Activated naive CD4-positive, alpha-beta T cell treated with anti-CD3 and anti-CD28 coated beads, Interleukin-2, amount 10 ng/mL, durations not matched to agents 7 days and 5 days (primary cell): ENCODE results near the gene FAR2.
"Not testable (repeated sequence)": the region's sequence is repeated elsewhere in the genome, so short reads cannot be mapped to it uniquely, and the experiment has no call there.

Experiments
- CTCF ChIA-PET: fragments of 350-600 bp; sonication (Branson Sonifier 250); formaldehyde crosslinking; loops from one replicate; lab custom pipeline; 2021; ENCODE audit warnings: antibody characterized with exemption; lab: Charles Lee
- DNase-seq: peaks from one replicate; pipeline ENCODE4 v3.0.0-alpha.2; 2020
- H3K27ac Mint-ChIP-seq: one replicate; pipeline ENCODE4 v1.8.0; 2021; ENCODE audit warnings: mild to moderate bottlenecking, moderate library complexity, mixed read lengths
- H3K27me3 Mint-ChIP-seq: one replicate; pipeline ENCODE4 v1.8.0; 2021; ENCODE audit warnings: mild to moderate bottlenecking, mixed read lengths
- H3K36me3 Mint-ChIP-seq: one replicate; pipeline ENCODE4 v1.8.0; 2021; ENCODE audit warnings: mixed read lengths
- H3K4me1 Mint-ChIP-seq: one replicate; pipeline ENCODE4 v1.8.0; 2021; ENCODE audit warnings: mixed read lengths
- H3K4me3 Mint-ChIP-seq: one replicate; pipeline ENCODE4 v1.8.0; 2021; ENCODE audit warnings: mild to moderate bottlenecking, moderate library complexity, mixed read lengths
- H3K9me3 Mint-ChIP-seq: one replicate; pipeline ENCODE4 v1.8.0; 2021; ENCODE audit warnings: mixed read lengths

The FAR2 gene

DNA sequence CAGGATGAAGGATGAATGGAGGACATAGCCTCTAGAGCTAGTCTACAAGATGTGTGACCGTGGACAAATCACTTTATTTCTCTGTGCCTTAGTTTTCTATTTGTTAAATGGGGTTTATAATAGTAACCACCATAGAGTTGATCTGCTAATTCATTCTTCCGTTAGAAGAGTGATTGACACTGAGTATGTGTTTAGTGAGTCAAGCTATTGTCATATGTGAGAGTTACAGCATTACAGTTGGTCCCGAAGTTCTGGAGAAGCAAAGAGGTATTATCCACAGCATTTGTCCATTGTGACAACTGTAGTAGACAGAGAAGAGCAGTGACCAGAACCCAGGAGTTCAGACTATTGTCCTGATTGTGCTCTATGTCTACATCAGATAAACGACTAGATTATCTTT lies 14.1 kb downstream of the FAR2 start:
- H3K27ac Mint-ChIP-seq: no peak overlapping the region
- CTCF ChIA-PET: no interaction called here
- peaks cover 7% of the 10 kb centered on the region for H3K9me3 Mint-ChIP-seq
- no peak for DNase-seq
- H3K27me3 Mint-ChIP-seq: no peaks in the 10 kb centered on the region
- H3K4me1 Mint-ChIP-seq: peaks cover 20% of the 10 kb centered on the region
- H3K36me3 Mint-ChIP-seq: peaks cover 5% of the 10 kb centered on the region
- H3K4me3 Mint-ChIP-seq: no peak overlapping the region

DNA sequence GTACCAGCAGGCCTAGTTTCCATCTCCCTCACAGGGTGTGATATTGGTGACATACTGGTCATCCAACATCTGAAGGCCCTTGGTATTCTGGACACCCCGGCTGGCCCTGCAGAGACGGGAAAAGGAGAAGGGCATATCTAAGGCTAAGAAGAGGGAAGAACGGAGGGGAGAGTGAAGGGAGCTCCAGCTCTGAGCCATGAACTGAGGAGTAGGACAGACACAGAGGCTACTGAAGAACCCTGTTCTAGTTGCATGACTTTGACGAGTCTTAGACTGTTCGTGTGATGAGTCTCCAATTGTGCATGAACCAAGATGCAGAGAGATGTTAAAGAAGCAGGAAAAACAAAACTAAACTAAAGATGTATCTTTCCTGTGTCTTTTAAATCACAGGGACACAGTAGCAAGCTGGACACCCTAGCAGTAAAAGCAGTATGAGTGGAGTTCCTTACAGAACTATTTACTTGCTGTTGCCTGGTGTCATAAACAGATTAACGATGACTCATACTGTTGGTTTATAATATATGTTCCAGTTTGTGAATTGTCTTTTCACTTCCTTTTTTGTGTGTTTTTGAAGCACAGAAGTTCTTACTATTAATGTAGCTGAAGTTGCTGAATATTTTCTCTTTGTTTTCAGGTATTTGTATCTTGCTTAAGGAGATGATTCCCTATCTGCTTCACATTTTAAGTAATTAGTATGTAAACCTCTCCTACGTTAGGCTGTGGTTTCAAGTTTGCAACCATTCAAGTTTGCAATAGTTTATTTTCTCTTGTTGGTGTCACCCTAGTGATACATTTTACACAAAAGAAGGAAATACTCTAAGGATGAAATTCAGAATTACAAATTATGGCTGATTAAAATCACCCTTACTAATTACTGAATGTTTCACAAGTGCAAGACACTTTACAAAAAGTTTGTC lies 15.7 kb downstream of the FAR2 start:
- DNase-seq: no peak
- Mint-ChIP-seq H3K4me3 (no peak overlapping the region), H3K27ac (peak overlapping the region; percentile 11), H3K36me3 (peaks cover 5% of the 10 kb centered on the region), H3K27me3 (no peaks in the 10 kb centered on the region), H3K4me1 (peaks cover 14% of the 10 kb centered on the region), H3K9me3 (peaks cover 4% of the 10 kb centered on the region)
- CTCF ChIA-PET: no interaction called here

DNA sequence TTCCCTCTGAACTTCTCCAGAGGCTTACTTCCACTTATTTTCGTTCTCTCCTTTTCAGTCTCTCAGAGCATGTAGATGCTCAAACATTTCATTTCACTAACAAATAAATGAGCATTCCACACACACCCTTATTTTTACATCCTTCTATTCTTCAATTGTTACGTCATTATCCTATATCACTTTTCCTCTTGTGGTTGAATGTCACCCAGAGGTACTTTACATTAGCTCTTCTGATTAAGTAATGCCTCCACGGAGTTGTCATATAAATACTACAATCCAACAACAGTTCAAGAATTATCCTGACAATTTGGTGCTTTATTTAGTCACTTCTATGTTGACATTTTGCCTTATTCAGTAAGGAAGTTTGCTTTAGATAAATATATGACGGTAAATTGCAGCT lies 18.4 kb downstream of the FAR2 start:
- Mint-ChIP-seq H3K36me3 (peaks cover 11% of the 10 kb centered on the region), H3K27me3 (no peaks in the 10 kb centered on the region), H3K27ac (no peak overlapping the region), H3K4me1 (peaks cover 4% of the 10 kb centered on the region), H3K4me3 (no peak overlapping the region), H3K9me3 (no peaks in the 10 kb centered on the region)
- CTCF ChIA-PET: interaction anchor here (1.2 kb wide), 1 partner anchor 150 kb away, joined by 3 read pairs; no protein-coding TSS in a partner anchor
- no peak for DNase-seq

DNA sequence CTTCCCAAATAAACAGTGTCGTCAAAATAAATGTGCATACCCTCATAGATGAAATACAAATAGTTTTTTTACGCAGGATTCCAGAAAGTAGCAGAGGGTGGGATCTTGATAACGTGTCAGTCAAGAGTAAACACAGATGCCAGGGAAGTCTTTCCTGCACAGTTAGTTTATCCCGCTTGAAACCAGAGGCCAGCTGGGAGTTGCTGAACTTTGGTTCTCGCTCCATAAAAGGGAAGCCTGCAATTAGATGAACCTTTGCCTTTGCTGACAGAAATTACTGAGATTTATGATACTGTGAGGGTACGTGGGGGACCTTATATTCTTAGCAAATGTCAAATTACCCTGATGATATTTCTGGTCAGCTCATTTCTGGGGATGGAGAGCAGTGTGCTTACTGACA lies 18.9 kb downstream of the FAR2 start:
- no peak for DNase-seq
- no peaks in the 10 kb centered on the region for H3K27me3 Mint-ChIP-seq
- H3K9me3 Mint-ChIP-seq: no peaks in the 10 kb centered on the region
- H3K4me3 Mint-ChIP-seq: no peak overlapping the region
- no peak overlapping the region for H3K27ac Mint-ChIP-seq
- H3K4me1 Mint-ChIP-seq: peaks cover 4% of the 10 kb centered on the region
- CTCF ChIA-PET: interaction anchor here (1.2 to 1.3 kb wide), 2 partner anchors 9 to 149 kb away, joined by 3 read pairs; no protein-coding TSS in a partner anchor
- peaks cover 14% of the 10 kb centered on the region for H3K36me3 Mint-ChIP-seq

DNA sequence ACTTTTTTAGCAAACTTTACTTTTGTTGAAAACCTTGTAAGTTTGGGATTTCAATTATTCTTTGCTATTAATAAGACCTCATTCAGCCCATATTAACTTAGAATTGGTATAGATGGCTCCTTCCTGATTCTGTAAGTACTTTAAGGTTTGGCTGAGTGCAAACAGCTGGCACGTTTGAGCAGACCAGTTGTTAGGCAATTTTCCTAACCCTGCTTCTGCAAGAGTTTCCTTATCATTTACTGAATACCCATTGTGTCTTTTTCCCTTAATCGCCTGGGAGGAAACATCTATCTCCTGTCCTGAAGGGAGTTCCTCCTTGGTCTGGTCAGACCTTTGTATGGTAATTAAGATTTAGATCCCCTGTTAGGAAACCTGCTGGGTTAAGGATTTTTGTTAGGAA lies 20.9 kb downstream of the FAR2 start:
- DNase-seq: not testable (repeated sequence)

DNA sequence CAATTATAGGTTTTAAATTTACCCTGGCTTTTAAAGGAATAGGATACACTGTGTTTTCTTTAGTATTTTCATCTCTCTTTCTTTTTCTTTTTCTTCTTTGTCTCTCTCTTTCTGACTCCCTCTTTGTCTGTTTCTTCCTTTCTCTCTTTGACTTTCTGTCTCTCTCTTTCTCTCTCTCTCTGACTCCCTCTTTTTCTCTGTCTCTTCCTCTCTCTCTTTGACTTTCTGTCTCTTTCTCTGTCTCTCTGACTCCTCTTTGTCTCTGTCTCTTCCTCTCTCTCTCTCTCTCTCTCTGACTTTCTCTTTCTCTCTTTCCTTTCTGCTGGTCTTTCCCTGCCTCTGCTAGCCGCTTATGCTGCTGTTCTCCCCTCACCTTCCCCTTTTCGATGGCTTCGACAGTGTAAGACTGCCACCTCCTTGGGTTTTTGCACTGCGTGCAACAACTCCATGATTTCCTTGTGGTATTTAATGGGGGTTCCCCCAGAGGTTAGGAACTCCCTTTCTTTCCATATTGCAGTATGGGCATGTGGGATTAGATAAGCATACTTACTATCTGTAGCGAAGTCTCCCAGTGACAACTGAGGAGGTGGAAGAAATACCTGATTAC lies 21.5 kb downstream of the FAR2 start:
- not testable (repeated sequence) for H3K4me3 Mint-ChIP-seq, H3K9me3 Mint-ChIP-seq

More for the DNA sequence above, 20.9 kb downstream of the FAR2 start:
- H3K4me3 Mint-ChIP-seq, H3K27ac Mint-ChIP-seq, H3K9me3 Mint-ChIP-seq, CTCF ChIA-PET, H3K4me1 Mint-ChIP-seq, H3K27me3 Mint-ChIP-seq: not testable (repeated sequence)
- peaks cover 14% of the 10 kb centered on the region for H3K36me3 Mint-ChIP-seq

DNA sequence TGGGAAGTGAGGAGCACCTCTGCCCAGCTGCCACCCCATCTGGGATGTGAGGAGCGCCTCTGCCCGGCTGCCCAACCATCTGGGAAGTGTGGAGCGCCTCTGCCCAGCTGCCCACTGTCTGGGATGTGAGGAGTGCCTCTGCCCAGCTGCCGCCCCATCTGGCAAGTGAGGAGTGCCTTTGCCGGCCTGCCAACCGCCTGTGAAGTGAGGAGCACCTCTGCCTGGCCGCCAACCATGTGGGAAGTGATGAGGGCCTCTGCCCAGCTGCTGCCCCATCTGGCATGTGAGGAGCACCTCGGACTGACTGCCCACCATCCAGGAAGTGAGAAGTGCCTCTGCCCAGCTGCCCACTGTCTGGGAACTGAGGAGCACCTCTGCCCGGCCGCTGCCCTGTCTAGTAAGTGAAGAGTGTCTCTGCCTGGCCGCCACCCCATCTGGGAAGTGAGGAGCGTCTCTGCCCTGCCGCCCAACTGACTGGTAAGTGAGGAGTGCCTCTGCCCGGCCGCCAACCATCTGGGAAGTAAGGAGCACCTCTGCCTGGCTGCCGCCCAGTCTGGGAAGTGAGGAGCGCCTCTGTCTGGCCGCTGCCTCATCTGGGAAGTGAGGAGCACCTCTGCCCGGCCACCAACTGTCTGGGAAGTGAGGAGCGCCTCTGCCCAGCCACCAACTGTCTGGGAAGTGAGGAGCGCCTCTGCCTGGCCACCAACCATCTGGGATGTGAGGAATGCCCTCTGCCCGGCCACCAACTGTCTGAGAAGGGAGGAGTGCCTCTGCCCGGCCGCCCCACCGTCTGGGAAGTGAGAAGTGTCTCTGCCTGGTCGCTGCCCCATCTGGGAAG lies 22.6 kb downstream of the FAR2 start:
- Mint-ChIP-seq H3K4me3 (no peak overlapping the region), H3K36me3 (peaks cover 14% of the 10 kb centered on the region), H3K27me3 (no peaks in the 10 kb centered on the region), H3K27ac (no peak overlapping the region), H3K9me3 (peaks cover 8% of the 10 kb centered on the region), H3K4me1 (no peaks in the 10 kb centered on the region)
- CTCF ChIA-PET: no interaction called here
- no peak for DNase-seq

More for the DNA sequence above, 21.5 kb downstream of the FAR2 start:
- DNase-seq, H3K27me3 Mint-ChIP-seq, H3K27ac Mint-ChIP-seq, CTCF ChIA-PET, H3K4me1 Mint-ChIP-seq: not testable (repeated sequence)
- peaks cover 14% of the 10 kb centered on the region for H3K36me3 Mint-ChIP-seq

DNA sequence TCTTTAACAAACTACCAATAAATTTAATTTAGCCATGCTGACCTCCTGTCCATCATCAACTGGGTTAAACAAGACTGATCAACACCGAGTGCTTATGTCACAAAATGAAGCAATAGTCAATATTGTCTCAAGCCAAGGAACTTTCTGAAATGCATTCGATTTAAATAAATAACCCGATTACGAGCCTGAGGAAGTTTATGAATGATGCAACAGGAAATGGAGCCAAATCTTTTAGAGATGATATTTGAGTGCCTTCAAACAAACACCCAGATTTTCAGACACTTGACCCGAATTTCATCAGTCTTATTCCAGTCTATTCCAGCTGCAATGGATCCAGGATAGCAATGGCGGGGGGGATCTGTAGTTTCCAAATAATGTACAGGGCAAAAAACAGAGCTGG lies 27.9 kb downstream of the FAR2 start:
- H3K9me3 Mint-ChIP-seq: peaks cover 8% of the 10 kb centered on the region
- CTCF ChIA-PET: no interaction called here
- H3K4me3 Mint-ChIP-seq: no peak overlapping the region
- no peaks in the 10 kb centered on the region for H3K27me3 Mint-ChIP-seq
- H3K27ac Mint-ChIP-seq: no peak overlapping the region
- DNase-seq: no peak
- H3K36me3 Mint-ChIP-seq: peaks cover 5% of the 10 kb centered on the region
- H3K4me1 Mint-ChIP-seq: no peaks in the 10 kb centered on the region

DNA sequence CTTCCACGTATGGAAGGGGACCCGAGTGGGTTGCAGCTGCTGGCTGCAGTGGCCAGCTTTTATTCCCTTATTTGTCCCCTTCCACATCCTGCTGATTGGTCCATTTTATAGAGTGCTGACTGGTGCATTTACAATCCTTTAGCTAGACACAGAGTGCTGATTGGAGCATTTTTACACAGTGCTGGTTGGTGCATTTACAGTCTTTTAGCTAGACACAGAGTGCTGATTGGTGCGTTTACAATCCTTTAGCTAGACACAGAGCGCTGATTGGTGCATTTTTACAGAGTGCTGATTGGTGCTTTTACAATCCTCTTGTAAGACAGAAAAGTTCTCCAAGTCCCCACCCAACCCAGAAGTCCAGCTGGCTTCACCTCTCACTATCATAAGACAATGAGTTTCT lies 33.2 kb downstream of the FAR2 start:
- H3K27ac Mint-ChIP-seq, H3K27me3 Mint-ChIP-seq, H3K36me3 Mint-ChIP-seq, DNase-seq, CTCF ChIA-PET, H3K4me1 Mint-ChIP-seq, H3K9me3 Mint-ChIP-seq, H3K4me3 Mint-ChIP-seq: not testable (repeated sequence)

DNA sequence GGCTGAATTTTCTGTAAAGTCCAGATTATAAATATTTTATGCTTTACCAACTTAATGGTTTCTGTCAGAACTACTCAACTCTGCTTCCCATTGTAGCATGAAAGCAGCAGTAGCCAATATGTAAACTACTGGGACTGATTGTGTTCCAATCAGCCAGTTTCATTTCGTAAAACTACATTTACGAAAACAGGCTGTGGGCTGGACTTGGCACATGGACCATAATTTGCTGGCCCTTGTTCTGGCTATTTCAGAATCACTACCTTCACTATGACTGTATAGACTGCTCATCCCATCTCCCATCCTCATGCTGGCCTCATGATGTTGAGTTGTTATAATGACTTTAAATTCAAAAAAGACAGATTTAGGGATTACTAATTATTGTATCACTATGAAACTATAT lies 38.7 kb downstream of the FAR2 start:
- DNase-seq: no peak
- no peak overlapping the region for H3K4me3 Mint-ChIP-seq
- no peak overlapping the region for H3K27ac Mint-ChIP-seq
- no peaks in the 10 kb centered on the region for H3K36me3 Mint-ChIP-seq
- no peaks in the 10 kb centered on the region for H3K27me3 Mint-ChIP-seq
- CTCF ChIA-PET: no interaction called here
- no peaks in the 10 kb centered on the region for H3K9me3 Mint-ChIP-seq
- no peaks in the 10 kb centered on the region for H3K4me1 Mint-ChIP-seq

DNA sequence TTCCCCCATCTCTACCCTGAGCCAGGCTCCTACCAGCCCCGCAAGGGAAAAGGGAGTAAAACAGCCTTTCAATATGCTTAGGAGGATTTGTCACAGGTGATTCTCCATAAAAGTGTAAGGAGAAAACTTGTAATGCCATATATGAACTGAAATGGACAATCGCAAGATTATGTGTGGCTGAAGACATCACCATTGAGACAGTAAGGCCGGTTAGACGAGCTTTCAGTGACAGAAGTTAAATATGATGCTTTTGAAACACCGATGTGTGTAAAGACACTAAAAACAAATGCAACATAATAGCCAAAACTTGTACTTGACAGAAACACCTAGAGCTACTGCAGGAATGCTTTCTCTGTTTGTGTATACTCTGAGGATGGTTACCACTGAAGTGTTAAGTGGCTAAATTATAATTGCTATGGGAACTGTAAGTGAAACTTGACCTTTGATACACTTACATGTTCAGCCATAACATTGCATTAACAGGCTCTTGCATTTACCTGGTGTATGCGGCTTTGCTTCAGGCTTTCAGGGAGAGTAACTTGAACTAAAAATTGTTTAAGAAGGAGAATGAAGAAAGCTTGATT lies 42.3 kb downstream of the FAR2 start:
- H3K27ac Mint-ChIP-seq: no peak overlapping the region
- CTCF ChIA-PET: no interaction called here
- no peak overlapping the region for H3K4me3 Mint-ChIP-seq
- no peak for DNase-seq
- no peaks in the 10 kb centered on the region for H3K9me3 Mint-ChIP-seq
- no peaks in the 10 kb centered on the region for H3K36me3 Mint-ChIP-seq
- no peaks in the 10 kb centered on the region for H3K4me1 Mint-ChIP-seq
- no peaks in the 10 kb centered on the region for H3K27me3 Mint-ChIP-seq

DNA sequence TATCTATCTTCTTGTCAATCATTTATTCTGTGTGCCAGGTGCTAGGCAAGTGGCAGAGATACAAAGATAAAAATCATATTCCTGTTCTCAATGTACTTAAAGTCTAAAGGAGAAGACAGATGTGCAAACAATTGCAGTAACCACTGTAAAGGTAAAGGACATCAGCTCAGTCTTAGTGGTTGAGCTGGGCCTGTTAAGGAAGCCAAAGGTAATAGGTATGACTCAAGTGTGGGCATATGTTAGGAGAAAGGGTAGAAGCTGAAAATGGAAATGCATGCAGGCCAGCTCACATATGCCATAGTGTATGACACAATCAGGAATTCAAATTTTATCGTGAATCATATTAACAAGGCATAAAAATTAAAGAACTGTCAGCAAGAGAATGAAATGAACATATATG lies 49.8 kb downstream of the FAR2 start:
- no peaks in the 10 kb centered on the region for H3K36me3 Mint-ChIP-seq
- CTCF ChIA-PET: no interaction called here
- no peak overlapping the region for H3K27ac Mint-ChIP-seq
- no peaks in the 10 kb centered on the region for H3K27me3 Mint-ChIP-seq
- H3K4me3 Mint-ChIP-seq: no peak overlapping the region
- DNase-seq: no peak
- peaks cover 2% of the 10 kb centered on the region for H3K9me3 Mint-ChIP-seq
- H3K4me1 Mint-ChIP-seq: no peaks in the 10 kb centered on the region

DNA sequence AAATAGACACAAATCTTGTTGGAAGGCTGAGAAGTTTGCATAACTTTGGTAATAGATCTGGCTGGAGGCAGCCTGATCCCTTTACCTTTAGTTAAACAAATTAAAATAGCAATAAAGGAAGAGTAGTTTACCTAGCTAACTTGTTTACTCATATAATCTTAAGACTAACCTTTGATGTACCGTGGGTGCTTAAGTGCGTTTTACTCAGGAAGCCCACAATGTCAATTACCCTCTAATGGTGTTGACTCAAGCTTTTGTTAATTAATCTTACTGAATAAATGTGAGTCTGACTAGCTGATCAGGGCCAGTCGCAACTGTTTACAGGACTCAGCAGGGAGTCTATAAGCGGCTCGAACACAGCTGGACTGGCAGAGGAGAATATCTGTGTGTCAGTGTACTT lies 51.5 kb downstream of the FAR2 start:
- Mint-ChIP-seq H3K27me3 (no peaks in the 10 kb centered on the region), H3K36me3 (peaks cover 3% of the 10 kb centered on the region)

DNA sequence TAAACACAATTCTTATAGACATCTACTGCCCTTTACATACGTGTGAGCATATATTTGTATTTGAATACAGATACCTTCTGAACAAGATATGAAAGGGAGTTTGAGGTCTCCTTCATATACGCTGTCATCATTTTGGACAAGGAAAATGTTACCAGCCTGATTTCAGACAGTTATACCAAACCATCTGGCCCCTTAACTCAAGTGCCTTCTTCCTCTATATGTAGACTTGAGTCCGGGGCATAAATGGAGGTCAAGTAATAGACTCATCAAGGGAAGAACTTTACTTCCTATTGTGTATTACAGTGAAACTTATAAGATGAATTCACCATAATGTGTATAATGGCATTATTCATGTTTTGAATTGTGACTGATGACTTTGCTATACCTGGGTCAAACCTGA lies 52.2 kb downstream of the FAR2 start:
- CTCF ChIA-PET: no interaction called here
- Mint-ChIP-seq H3K4me1 (no peaks in the 10 kb centered on the region), H3K4me3 (no peak overlapping the region), H3K36me3 (peaks cover 3% of the 10 kb centered on the region), H3K27ac (no peak overlapping the region), H3K27me3 (no peaks in the 10 kb centered on the region), H3K9me3 (peaks cover 7% of the 10 kb centered on the region)
- no peak for DNase-seq

More for the DNA sequence above, 51.5 kb downstream of the FAR2 start:
- CTCF ChIA-PET: no interaction called here
- Mint-ChIP-seq H3K27ac (no peak overlapping the region), H3K4me3 (no peak overlapping the region), H3K9me3 (peaks cover 7% of the 10 kb centered on the region), H3K4me1 (no peaks in the 10 kb centered on the region)
- no peak for DNase-seq
